GM23248 (cell line): ENCODE results near the gene FAM114A1. TPM values are rescaled to one million over a fixed set of nuclear protein-coding genes. Genes with fewer than 3 reads are reported as not detected.

ENCODE experiments used
- DNase-seq: peaks from one replicate; pipeline ENCODE4 v3.0.0-alpha.2; 2015
- H2AFZ ChIP-seq: fragments of 200-600 bp; sonication (generic); 2 replicates; pipeline ENCODE4 v1.6.1; 2016; ENCODE audit warnings: antibody characterized with exemption
- H3F3A ChIP-seq: fragments of 200-600 bp; sonication (generic); 2 replicates; pipeline ENCODE4 v1.6.1; 2016; ENCODE audit warnings: mild to moderate bottlenecking, antibody characterized with exemption, mixed run types; ENCODE audit not compliant: insufficient read depth
- H3K27ac ChIP-seq: fragments of 200-600 bp; sonication (generic); 2 replicates; pipeline ENCODE4 v1.5.1; 2016; ENCODE audit warnings: mild to moderate bottlenecking
- H3K27me3 ChIP-seq: fragments of 200-600 bp; sonication (generic); replicated peaks from 2 replicates; pipeline ENCODE4 v1.6.1; 2016; ENCODE audit warnings: mild to moderate bottlenecking; ENCODE audit not compliant: insufficient read depth
- H3K36me3 ChIP-seq: fragments of 200-600 bp; sonication (generic); 2 replicates; pipeline ENCODE4 v1.6.1; 2016; ENCODE audit warnings: low read depth, mild to moderate bottlenecking
- H3K4me1 ChIP-seq: fragments of 200-600 bp; sonication (generic); 2 replicates; pipeline ENCODE4 v1.6.1; 2016; ENCODE audit warnings: mild to moderate bottlenecking; ENCODE audit not compliant: insufficient read depth
- H3K4me2 ChIP-seq: fragments of 200-600 bp; sonication (generic); one replicate; pipeline ENCODE4 v1.6.1; 2016; ENCODE audit warnings: mild to moderate bottlenecking; ENCODE audit not compliant: unreplicated experiment
- H3K4me3 ChIP-seq: fragments of 200-600 bp; sonication (generic); 2 replicates; pipeline ENCODE4 v1.5.1; 2016; ENCODE audit warnings: mild to moderate bottlenecking
- H3K79me2 ChIP-seq: fragments of 200-600 bp; sonication (generic); 2 replicates; pipeline ENCODE4 v1.6.1; 2016; ENCODE audit warnings: mild to moderate bottlenecking; ENCODE audit not compliant: insufficient read depth
- H3K9ac ChIP-seq: fragments of 200-600 bp; sonication (generic); 2 replicates; pipeline ENCODE4 v1.6.1; 2016; ENCODE audit warnings: mild to moderate bottlenecking
- H3K9me2 ChIP-seq: fragments of 200-600 bp; sonication (generic); 2 replicates; pipeline ENCODE4 v1.6.1; 2016; ENCODE audit warnings: mixed run types, mild to moderate bottlenecking, moderate library complexity; ENCODE audit not compliant: insufficient read depth
- H3K9me3 ChIP-seq: fragments of 200-600 bp; sonication (generic); one replicate; pipeline ENCODE4 v1.6.1; 2017; ENCODE audit warnings: low read depth
- H4K20me1 ChIP-seq: fragments of 200-600 bp; sonication (generic); 2 replicates; pipeline ENCODE4 v1.6.0; 2016; ENCODE audit not compliant: insufficient read depth
- EZH2 ChIP-seq: fragments of 200-600 bp; sonication (generic); IDR thresholded peaks from 2 replicates; pipeline ENCODE4 v1.6.1; 2018; ENCODE audit warnings: antibody characterized with exemption, mild to moderate bottlenecking; ENCODE audit not compliant: insufficient read depth, poor library complexity, severe bottlenecking
- EZH2phosphoT487 ChIP-seq: fragments of 200-600 bp; sonication (generic); IDR thresholded peaks from 2 replicates; pipeline ENCODE4 v1.6.1; 2018; ENCODE audit warnings: antibody characterized with exemption, moderate library complexity, mild to moderate bottlenecking, low read depth; ENCODE audit not compliant: insufficient read depth
- WGBS, 2 experiments: methylation state at CpG; one replicate each; pipeline ENCODE4 v1.1.6; 2015 to 2017; ENCODE audit warnings: low lambda C conversion rate in 2 of 2, low coverage in 1 of 2; ENCODE audit errors: missing lambda C conversion rate in 2 of 2; 5-methylcytosine and 5-hydroxymethylcytosine counted together
- in situ Hi-C: fragments of 300-500 bp; cut with MboI; formaldehyde crosslinking; loops from 2 replicates; pipeline ENCODE4 v1.15.0; 2020
- polyA plus RNA-seq: library from polyadenylated mRNA; unstranded; fragments of >200 nt; fragmentation: Nextera tagmentation; extraction: Ambion mirVana; gene quantifications from 2 replicates; pipeline ENCODE4 v1.2.1, GENCODE V29; 2016
- total RNA-seq: library from RNA; depleted of rRNA; stranded (reverse); fragments of >200 nt; shearing (Covaris generic); gene quantifications from 2 replicates; pipeline ENCODE4 v1.2.3, GENCODE V29; 2014

Gene FAM114A1
- total and polyA plus RNA-seq, 2 experiments from 2014 or later: 237 to 318 TPM

DNA sequence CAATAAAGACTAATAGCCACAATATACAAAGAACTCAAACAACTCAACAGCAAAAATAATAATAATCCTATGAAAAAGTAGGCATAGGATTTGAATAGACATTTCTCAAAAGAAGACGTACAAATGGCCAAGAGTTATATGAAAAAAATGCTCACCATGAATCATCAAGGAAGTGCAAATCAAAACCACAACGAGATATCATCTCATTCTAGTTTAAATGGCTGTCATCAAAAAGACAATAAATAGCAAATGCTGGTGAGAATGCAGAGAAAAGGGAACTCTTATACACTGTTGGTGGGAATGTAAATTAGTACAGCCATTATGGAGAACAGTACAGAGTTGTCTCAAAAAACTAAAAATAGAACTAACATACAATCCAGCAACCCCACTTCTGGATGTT, 29.8 kb upstream of the FAM114A1 start:
- H4K20me1 ChIP-seq: no peaks in the 10 kb centered on the region
- peaks cover 7% of the 10 kb centered on the region for H3K9me3 ChIP-seq
- TF ChIP-seq EZH2phosphoT487 (0 out of 2 replicates have a peak, but pooled peaks have one; percentile 73), EZH2 (no peak)
- H3K36me3 ChIP-seq: no peaks in the 10 kb centered on the region
- H3K4me3 ChIP-seq: no peak overlapping the region
- H3K4me2 ChIP-seq: peak overlapping the region; percentile 16
- H3K9ac ChIP-seq: no peak overlapping the region
- DNase-seq: peak; percentile 59
- H3K9me2 ChIP-seq: no peaks in the 10 kb centered on the region
- peaks cover 27% of the 10 kb centered on the region for H3K27me3 ChIP-seq
- in situ Hi-C loops: no loop called here
- H3K79me2 ChIP-seq: no peaks in the 10 kb centered on the region
- 3 to 7% methylated on average over 2 of the region's 2 CpGs for WGBS, 2 experiments
- no peak overlapping the region for H2AFZ ChIP-seq
- no peak overlapping the region for H3K27ac ChIP-seq
- H3F3A ChIP-seq: peaks cover 7% of the 10 kb centered on the region
- H3K4me1 ChIP-seq: no peaks in the 10 kb centered on the region

DNA sequence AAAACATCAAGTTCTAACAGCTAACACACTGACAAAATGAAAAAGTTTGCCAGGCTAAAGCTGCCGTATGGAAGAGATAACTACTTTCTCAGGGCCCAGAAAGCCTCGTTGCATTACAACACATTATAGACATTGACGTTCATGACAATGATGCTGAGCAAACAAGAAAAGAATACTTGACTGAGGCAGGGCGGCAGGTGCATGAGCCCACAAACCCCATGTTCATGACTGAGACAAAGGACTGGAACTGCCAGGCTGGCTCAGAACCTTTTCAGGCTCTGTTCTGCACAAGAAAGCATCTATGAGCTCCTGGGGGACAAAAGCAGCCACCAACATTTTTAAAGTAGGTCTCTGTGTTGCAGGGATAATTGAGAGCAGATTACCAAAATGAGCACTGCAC, 24.6 kb upstream of the FAM114A1 start:
- H3K79me2 ChIP-seq: no peaks in the 10 kb centered on the region
- no peak for TF ChIP-seq EZH2
- TF ChIP-seq EZH2phosphoT487: no peak
- H3K4me1 ChIP-seq: no peaks in the 10 kb centered on the region
- H3K4me2 ChIP-seq: no peak overlapping the region
- H3K9ac ChIP-seq: no peak overlapping the region
- no peak overlapping the region for H3K27ac ChIP-seq
- H3K27me3 ChIP-seq: 0 out of 2 replicates have a peak, but pooled peaks cover 12% of the 10 kb centered on the region
- no peaks in the 10 kb centered on the region for H3K36me3 ChIP-seq
- no peaks in the 10 kb centered on the region for H3K9me2 ChIP-seq
- 62 to 69% methylated on average over 4 of the region's 4 CpGs for whole genome bisulfite sequencing, 2 experiments
- no peak for DNase-seq
- H3K9me3 ChIP-seq: no peaks in the 10 kb centered on the region
- H3K4me3 ChIP-seq: no peak overlapping the region
- H4K20me1 ChIP-seq: no peaks in the 10 kb centered on the region
- no peak overlapping the region for H2AFZ ChIP-seq
- in situ Hi-C loops: no loop called here
- no peaks in the 10 kb centered on the region; the same call in 1 of the 2 replicates for H3F3A ChIP-seq

DNA sequence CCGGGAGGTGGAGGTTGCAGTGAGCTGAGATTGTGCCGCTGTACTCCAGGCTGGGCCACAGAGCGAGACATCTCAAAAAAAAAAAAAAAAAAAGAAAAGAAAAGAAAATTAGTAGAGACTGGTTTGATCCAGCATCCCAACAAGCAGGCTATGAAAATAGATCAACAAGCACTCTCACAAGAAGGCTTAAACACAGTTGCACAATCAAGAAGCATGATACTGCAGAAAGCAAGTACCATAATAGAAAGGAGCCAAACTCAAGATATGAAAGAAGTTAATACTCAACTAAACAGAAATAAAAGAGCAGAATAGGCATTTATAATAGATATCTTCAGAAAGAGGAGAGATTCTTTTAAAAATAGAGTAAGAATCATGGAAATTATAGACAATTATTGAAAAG, 21.6 kb upstream of the FAM114A1 start:
- Histone ChIP-seq H3K9ac (no peak overlapping the region), H2AFZ (no peak overlapping the region), H3K9me2 (no peaks in the 10 kb centered on the region), H4K20me1 (no peaks in the 10 kb centered on the region), H3K27me3 (no peaks in the 10 kb centered on the region), H3K79me2 (no peaks in the 10 kb centered on the region), H3K4me3 (no peak overlapping the region), H3K4me1 (no peaks in the 10 kb centered on the region), H3F3A (no peaks in the 10 kb centered on the region), H3K27ac (no peak overlapping the region), H3K36me3 (no peaks in the 10 kb centered on the region), H3K9me3 (no peaks in the 10 kb centered on the region), H3K4me2 (no peak overlapping the region)
- in situ Hi-C loops: no loop called here
- no peak for DNase-seq
- TF ChIP-seq EZH2phosphoT487 (no peak), EZH2 (no peak)
- WGBS, 2 experiments: 56 to 80% methylated on average over 2 to 3 of the region's 3 CpGs

DNA sequence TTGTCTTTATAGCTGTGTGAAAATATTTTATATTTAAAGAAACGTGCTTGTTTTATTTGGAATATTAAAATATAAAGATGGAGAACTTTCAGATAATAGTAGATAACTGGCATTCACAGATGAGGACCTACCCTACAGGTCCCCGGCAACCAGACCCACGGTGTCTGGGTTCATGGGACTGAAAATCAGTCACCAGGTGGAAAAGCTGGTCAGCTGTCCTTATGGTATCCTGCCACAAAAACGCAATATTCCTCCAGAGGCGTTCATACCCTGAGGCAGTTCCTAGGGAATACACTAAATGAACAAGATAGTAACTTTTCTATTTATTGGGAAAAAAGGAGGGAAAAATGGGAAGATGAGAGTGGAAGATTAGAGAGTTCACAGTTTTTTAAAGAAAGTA, 12.1 kb upstream of the FAM114A1 start:
- WGBS, 2 experiments: 73 to 77% methylated on average over 5 of the region's 5 CpGs
- Histone ChIP-seq H3K4me1 (peaks cover 20% of the 10 kb centered on the region), H3F3A (peaks cover 22% of the 10 kb centered on the region), H3K36me3 (no peaks in the 10 kb centered on the region), H4K20me1 (no peaks in the 10 kb centered on the region), H3K9ac (no peak overlapping the region), H3K27ac (no peak overlapping the region), H2AFZ (peak overlapping the region; percentile 80; the same call in 1 of the 2 replicates), H3K4me3 (no peak overlapping the region), H3K4me2 (no peak overlapping the region), H3K79me2 (no peaks in the 10 kb centered on the region), H3K9me2 (no peaks in the 10 kb centered on the region), H3K27me3 (no peaks in the 10 kb centered on the region), H3K9me3 (no peaks in the 10 kb centered on the region)
- TF ChIP-seq EZH2: no peak
- TF ChIP-seq EZH2phosphoT487: no peak
- no peak for DNase-seq
- in situ Hi-C loops: no loop called here

DNA sequence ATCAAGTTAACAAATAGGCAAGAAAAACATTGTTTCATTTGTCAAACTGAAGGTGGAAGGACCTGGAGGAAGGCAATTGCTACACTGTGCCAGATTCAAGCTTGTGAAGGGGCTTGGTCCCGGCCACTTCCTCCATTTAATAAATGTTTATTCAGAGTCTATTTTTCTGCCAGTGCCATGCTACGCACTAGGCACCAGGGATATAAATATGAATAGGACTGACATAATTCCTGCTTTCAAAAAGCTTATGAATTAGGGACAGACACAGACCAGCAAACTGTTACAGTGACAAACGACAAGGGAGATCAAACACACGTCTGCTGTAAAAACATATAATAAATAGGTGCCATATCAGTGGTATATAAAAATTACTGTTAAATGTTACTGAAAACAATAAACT, 11.6 kb upstream of the FAM114A1 start:
- H3K4me1 ChIP-seq: peaks cover 20% of the 10 kb centered on the region
- H3K27me3 ChIP-seq: no peaks in the 10 kb centered on the region
- in situ Hi-C loops: no loop called here
- H3K27ac ChIP-seq: no peak overlapping the region
- H3K4me3 ChIP-seq: peak overlapping the region; percentile 58
- peaks cover 22% of the 10 kb centered on the region for H3F3A ChIP-seq
- H3K9me2 ChIP-seq: no peaks in the 10 kb centered on the region
- H3K4me2 ChIP-seq: peak overlapping the region; percentile 81
- no peak for DNase-seq
- WGBS, 2 experiments: 47 to 50% methylated on average over 4 of the region's 4 CpGs
- no peaks in the 10 kb centered on the region for H3K9me3 ChIP-seq
- no peaks in the 10 kb centered on the region for H3K79me2 ChIP-seq
- no peaks in the 10 kb centered on the region for H4K20me1 ChIP-seq
- peak overlapping the region; percentile 80 for H2AFZ ChIP-seq
- TF ChIP-seq EZH2phosphoT487: no peak
- peak overlapping the region; percentile 44 for H3K9ac ChIP-seq
- H3K36me3 ChIP-seq: no peaks in the 10 kb centered on the region
